B cell (primary cell): ENCODE results near the gene FANCL. TPM values are rescaled to one million over a fixed set of nuclear protein-coding genes. Genes with fewer than 3 reads are reported as not detected.

ENCODE experiments used
- ATAC-seq: fragments of 200-7000 bp; cut with Tn5 transposase; one replicate; pipeline ENCODE4 v1.10.0; 2021; ENCODE audit warnings: low read depth, mild to moderate bottlenecking, moderate number of reproducible peaks, moderate library complexity
- CTCF ChIA-PET: fragments of 350-600 bp; sonication (Branson Sonifier 250); formaldehyde crosslinking; loops from one replicate; lab custom pipeline; 2021; ENCODE audit warnings: antibody characterized with exemption, inconsistent platforms; lab: Charles Lee
- POLR2A ChIA-PET: fragments of 350-600 bp; sonication (Branson Sonifier 250); formaldehyde crosslinking; loops from one replicate; lab custom pipeline; 2021; ENCODE audit warnings: antibody characterized with exemption; lab: Charles Lee
- DNase-seq: peaks from one replicate; pipeline ENCODE4 v3.0.0; 2013
- H2AFZ ChIP-seq: 2 replicates; pipeline ENCODE4 v1.6.1; 2012; ENCODE audit warnings: mild to moderate bottlenecking, low read depth, low read length; ENCODE audit not compliant: insufficient read depth, poor library complexity, severe bottlenecking
- H3K27ac ChIP-seq, 2 donors: 1 replicate in 1 of 2; 2 replicates in 1 of 2; pipeline ENCODE4 v1.5.1; 2012 to 2013; ENCODE audit warnings: low read length in 2 of 2, mild to moderate bottlenecking in 2 of 2, moderate library complexity in 1 of 2
- H3K27me3 ChIP-seq, 4 experiments: fragments of 200-600 bp in 1 of 4; sonication (generic) in 1 of 4; replicated peaks in 1 of 4; 1 replicate in 2 of 4; 2 replicates in 2 of 4; pipeline versions ENCODE4 v1.6.1 to v1.7.0; 2013 to 2016; ENCODE audit warnings: low read length in 3 of 4, mild to moderate bottlenecking in 2 of 4, mixed read lengths in 1 of 4, moderate library complexity in 1 of 4; ENCODE audit not compliant: insufficient read depth in 4 of 4, control insufficient read depth in 3 of 4; ENCODE audit errors: control extremely low read depth in 1 of 4
- H3K36me3 ChIP-seq, 2 experiments: replicated peaks in 1 of 2; 1 replicate in 1 of 2; 2 replicates in 1 of 2; pipeline versions ENCODE4 v1.6.1 to v1.7.1; 2013; ENCODE audit warnings: low read length in 1 of 2; ENCODE audit not compliant: insufficient read depth in 2 of 2, control insufficient read depth in 1 of 2; ENCODE audit errors: control extremely low read depth in 1 of 2, extremely low read depth in 1 of 2
- H3K4me1 ChIP-seq, 2 donors: fragments of 200-600 bp in 1 of 2; sonication (generic) in 1 of 2; 1 replicate in 1 of 2; 2 replicates in 1 of 2; pipeline versions ENCODE4 v1.5.1 to v1.6.1; 2013 to 2017; ENCODE audit warnings: low read length in 2 of 2; ENCODE audit not compliant: control insufficient read depth in 2 of 2, insufficient read depth in 2 of 2
- H3K4me2 ChIP-seq: replicated peaks from 2 replicates; pipeline ENCODE3; 2012; ENCODE audit warnings: mild to moderate bottlenecking, low read depth, low read length; ENCODE audit not compliant: poor library complexity, severe bottlenecking
- H3K4me3 ChIP-seq, 5 experiments: fragments of 200-600 bp in 1 of 5; sonication (generic) in 1 of 5; 1 replicate in 3 of 5; 2 replicates in 2 of 5; pipeline versions ENCODE4 v1.5.1 to v1.7.0; 2011 to 2016; ENCODE audit warnings: low read length in 4 of 5, mild to moderate bottlenecking in 4 of 5, low read depth in 2 of 5, control low read depth in 1 of 5, moderate library complexity in 1 of 5; ENCODE audit not compliant: insufficient read depth in 1 of 5; ENCODE audit errors: control extremely low read depth in 1 of 5, extremely low read depth in 1 of 5
- H3K79me2 ChIP-seq: fragments of 200-600 bp; sonication (generic); one replicate; pipeline ENCODE4 v1.6.0; 2016; ENCODE audit warnings: low read length; ENCODE audit not compliant: control insufficient read depth, insufficient read depth
- H3K9ac ChIP-seq: fragments of 200-600 bp; sonication (generic); 2 replicates; pipeline ENCODE4 v1.6.1; 2017; ENCODE audit warnings: mild to moderate bottlenecking, low read length, moderate library complexity
- H3K9me3 ChIP-seq, 3 donors: one replicate each; pipeline versions ENCODE4 v1.6.1 to v1.7.1; 2013; ENCODE audit warnings: low read length in 2 of 3; ENCODE audit not compliant: control insufficient read depth in 2 of 3, insufficient read depth in 1 of 3; ENCODE audit errors: control extremely low read depth in 1 of 3
- H4K20me1 ChIP-seq: 2 replicates; pipeline ENCODE4 v1.6.0; 2012; ENCODE audit warnings: mild to moderate bottlenecking, low read length; ENCODE audit not compliant: insufficient read depth, control insufficient read depth, poor library complexity, severe bottlenecking
- H3K27ac Mint-ChIP-seq: one replicate; pipeline ENCODE4 v1.8.0; 2021; ENCODE audit warnings: mixed read lengths
- H3K27me3 Mint-ChIP-seq: one replicate; pipeline ENCODE4 v1.8.0; 2021; ENCODE audit warnings: mixed read lengths
- H3K4me1 Mint-ChIP-seq: one replicate; pipeline ENCODE4 v1.8.0; 2021; ENCODE audit warnings: mixed read lengths
- H3K4me3 Mint-ChIP-seq: one replicate; pipeline ENCODE4 v1.8.0; 2021; ENCODE audit warnings: mixed read lengths
- H3K9me3 Mint-ChIP-seq: one replicate; pipeline ENCODE4 v1.8.0; 2022; ENCODE audit warnings: mixed read lengths; ENCODE audit not compliant: insufficient read depth
- EZH2 ChIP-seq: IDR thresholded peaks from 2 replicates; pipeline ENCODE4 v1.6.1; 2012; ENCODE audit warnings: borderline replicate concordance, low read depth, mild to moderate bottlenecking, moderate library complexity, low read length; ENCODE audit not compliant: insufficient read depth, poor library complexity, severe bottlenecking
- WGBS: methylation state at CpG from one replicate; pipeline ENCODE4 v1.1.5; 2013; ENCODE audit warnings: missing lambda C conversion rate; ENCODE audit not compliant: insufficient coverage; 5-methylcytosine and 5-hydroxymethylcytosine counted together
- intact Hi-C: fragments of 100-400 bp; cut with micrococcal nuclease; formaldehyde crosslinking; loops from one replicate; pipeline ENCODE4 v1.10.0; 2022
- polyA plus RNA-seq: library from polyadenylated mRNA; depleted of rRNA; stranded (reverse); fragments of >200 nt; gene quantifications from 2 replicates; pipeline ENCODE4 v1.2.3, GENCODE V29; 2012
- total RNA-seq, 2 donors: library from RNA; stranded (reverse); fragments of 120-200 nt in 1 of 2; gene quantifications; 1 replicate in 1 of 2; 2 replicates in 1 of 2; pipeline versions ENCODE4 v1.2.3 to v1.2.4, GENCODE V29; 2013 to 2022
- TF ChIP-seq, protein P1 (sequence below): fragments of 200-600 bp; IDR thresholded peaks from one replicate; pipeline ENCODE4 v1.8.0; 2022; ENCODE audit warnings: antibody characterized with exemption, mild to moderate bottlenecking

The FANCL gene
- total and polyA plus RNA-seq, 2 donors (not counting 1 experiment from before 2014, with no cell fraction given) = 9.1 to 31.7 TPM

DNA sequence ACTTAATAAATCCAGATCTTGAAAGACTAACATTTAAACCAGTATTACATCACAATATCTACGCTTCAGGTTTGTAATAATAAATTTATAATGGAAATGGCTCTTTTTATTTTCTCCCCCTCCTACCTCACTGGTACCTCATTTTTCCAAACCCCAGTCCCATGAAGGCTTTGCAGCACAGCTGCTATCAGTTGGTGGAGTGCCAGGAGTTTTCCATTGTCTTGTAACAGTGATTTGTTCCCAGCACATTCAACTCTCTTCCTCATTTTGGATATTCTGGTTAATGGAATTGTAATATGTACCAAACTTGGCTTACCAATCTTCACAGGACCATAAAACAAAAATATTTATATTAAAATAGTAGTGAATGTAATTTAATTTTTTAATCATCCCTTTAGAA lies 103.3 kb downstream of the FANCL start:
- peaks cover 5 to 8% of the 10 kb centered on the region in 2 experiments for H3K36me3 ChIP-seq
- ChIA-PET CTCF (no interaction called here), POLR2A (no interaction called here)
- no peak overlapping the region for H3K4me2 ChIP-seq
- no peaks in the 10 kb centered on the region for H3K4me1 ChIP-seq
- WGBS = no CpG with 5 or more reads among the region's 1 CpG
- H3K9me3 Mint-ChIP-seq = no peaks in the 10 kb centered on the region
- no peak overlapping the region for H3K9ac ChIP-seq
- H3K27ac Mint-ChIP-seq = no peak overlapping the region
- no peaks in the 10 kb centered on the region for H3K9me3 ChIP-seq
- no peaks in the 10 kb centered on the region for H3K27me3 ChIP-seq
- no peaks in the 10 kb centered on the region for H3K4me1 Mint-ChIP-seq
- DNase-seq = no peak
- TF ChIP-seq, protein P1, sequence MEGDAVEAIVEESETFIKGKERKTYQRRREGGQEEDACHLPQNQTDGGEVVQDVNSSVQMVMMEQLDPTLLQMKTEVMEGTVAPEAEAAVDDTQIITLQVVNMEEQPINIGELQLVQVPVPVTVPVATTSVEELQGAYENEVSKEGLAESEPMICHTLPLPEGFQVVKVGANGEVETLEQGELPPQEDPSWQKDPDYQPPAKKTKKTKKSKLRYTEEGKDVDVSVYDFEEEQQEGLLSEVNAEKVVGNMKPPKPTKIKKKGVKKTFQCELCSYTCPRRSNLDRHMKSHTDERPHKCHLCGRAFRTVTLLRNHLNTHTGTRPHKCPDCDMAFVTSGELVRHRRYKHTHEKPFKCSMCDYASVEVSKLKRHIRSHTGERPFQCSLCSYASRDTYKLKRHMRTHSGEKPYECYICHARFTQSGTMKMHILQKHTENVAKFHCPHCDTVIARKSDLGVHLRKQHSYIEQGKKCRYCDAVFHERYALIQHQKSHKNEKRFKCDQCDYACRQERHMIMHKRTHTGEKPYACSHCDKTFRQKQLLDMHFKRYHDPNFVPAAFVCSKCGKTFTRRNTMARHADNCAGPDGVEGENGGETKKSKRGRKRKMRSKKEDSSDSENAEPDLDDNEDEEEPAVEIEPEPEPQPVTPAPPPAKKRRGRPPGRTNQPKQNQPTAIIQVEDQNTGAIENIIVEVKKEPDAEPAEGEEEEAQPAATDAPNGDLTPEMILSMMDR = no peak
- no peak for TF ChIP-seq EZH2
- H2AFZ ChIP-seq = no peak overlapping the region
- no peak overlapping the region for H3K4me3 Mint-ChIP-seq
- H4K20me1 ChIP-seq = no peaks in the 10 kb centered on the region
- intact Hi-C loops = no loop called here
- no peak overlapping the region for H3K27ac ChIP-seq
- H3K27me3 Mint-ChIP-seq = no peaks in the 10 kb centered on the region
- no peak for ATAC-seq
- H3K79me2 ChIP-seq = no peaks in the 10 kb centered on the region
- H3K4me3 ChIP-seq = no peak overlapping the region

DNA sequence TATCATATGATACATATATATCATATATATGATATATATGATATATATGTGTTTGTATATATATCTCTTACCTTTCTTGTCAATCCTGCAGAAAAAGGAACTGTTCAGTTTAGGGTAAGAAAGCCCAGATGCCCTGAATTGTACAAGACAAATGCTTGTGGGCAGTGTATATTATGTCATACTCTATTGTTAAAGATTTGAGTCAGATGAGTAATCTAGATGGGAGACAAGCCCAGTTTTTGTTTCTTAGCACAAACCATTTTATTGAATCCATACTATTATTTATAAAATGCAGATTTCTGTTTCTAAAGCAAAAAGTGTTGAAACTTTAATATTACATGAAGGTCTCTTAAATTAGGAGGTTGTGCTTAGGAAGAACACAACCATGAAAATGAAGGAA lies 103.9 kb downstream of the FANCL start:
- Histone ChIP-seq H3K4me1 (no peaks in the 10 kb centered on the region), H3K9me3 (no peaks in the 10 kb centered on the region), H3K4me3 (no peak overlapping the region), H3K79me2 (no peaks in the 10 kb centered on the region), H3K27ac (no peak overlapping the region), H4K20me1 (no peaks in the 10 kb centered on the region), H3K9ac (no peak overlapping the region), H3K27me3 (no peaks in the 10 kb centered on the region), H2AFZ (no peak overlapping the region), H3K4me2 (no peak overlapping the region), H3K36me3 (peaks cover 5 to 6% of the 10 kb centered on the region in 2 experiments)
- H3K9me3 Mint-ChIP-seq = no peaks in the 10 kb centered on the region
- DNase-seq = no peak
- POLR2A ChIA-PET = no interaction called here
- H3K27ac Mint-ChIP-seq = no peak overlapping the region
- H3K4me3 Mint-ChIP-seq = no peak overlapping the region
- intact Hi-C loops = no loop called here
- no peaks in the 10 kb centered on the region for H3K4me1 Mint-ChIP-seq
- ATAC-seq = no peak
- TF ChIP-seq, protein P1 = no peak
- TF ChIP-seq EZH2 = no peak
- H3K27me3 Mint-ChIP-seq = no peaks in the 10 kb centered on the region
- CTCF ChIA-PET = no interaction called here
